ENCODE results near the gene SSBP3. TPM values are rescaled to one million over a fixed set of nuclear protein-coding genes. Genes with fewer than 3 reads are reported as not detected.

Gene SSBP3
- total RNA-seq, 4 donors from 2014 or later = 32.8 to 63.4 (median 47.4) TPM

DNA sequence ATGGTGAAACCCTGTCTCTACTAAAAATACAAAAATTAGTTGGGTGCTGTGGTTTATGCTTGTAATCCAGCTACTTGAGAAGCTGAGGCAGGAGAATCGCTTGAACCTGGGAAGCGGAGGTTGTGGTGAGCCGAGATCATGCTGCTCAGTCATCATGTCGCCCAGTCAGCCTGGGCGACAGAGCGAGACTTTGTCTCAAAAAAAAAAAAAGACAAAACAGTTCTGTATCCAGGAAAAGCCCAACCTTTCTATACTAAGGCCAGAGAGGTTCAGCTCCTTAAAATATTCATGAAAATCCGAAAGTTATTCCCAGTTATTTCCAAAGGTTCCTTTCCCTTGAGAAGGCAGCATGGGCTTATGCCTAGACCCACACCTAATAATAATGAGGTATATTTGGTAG, 202.0 kb downstream of the SSBP3 start:
- Histone ChIP-seq H3K9me3 (no peaks in the 10 kb centered on the region), H3K4me1 (peaks cover 12 to 28% (median 24%) of the 10 kb centered on the region in 4 donors), H3K4me3 (no peak overlapping the region), H3K27me3 (no peaks in the 10 kb centered on the region), H3K36me3 (peaks cover 15 to 67% (median 51%) of the 10 kb centered on the region in 4 donors), H3K27ac (replicated peaks in 1 of 4) (no peak overlapping the region)
- intact Hi-C loops (cut with DNase I) = loop anchor here (5.0 kb wide), 2 partner anchors 203 to 283 kb away; partner anchors contain the start of gene SSBP3
- TF ChIP-seq, protein P1, sequence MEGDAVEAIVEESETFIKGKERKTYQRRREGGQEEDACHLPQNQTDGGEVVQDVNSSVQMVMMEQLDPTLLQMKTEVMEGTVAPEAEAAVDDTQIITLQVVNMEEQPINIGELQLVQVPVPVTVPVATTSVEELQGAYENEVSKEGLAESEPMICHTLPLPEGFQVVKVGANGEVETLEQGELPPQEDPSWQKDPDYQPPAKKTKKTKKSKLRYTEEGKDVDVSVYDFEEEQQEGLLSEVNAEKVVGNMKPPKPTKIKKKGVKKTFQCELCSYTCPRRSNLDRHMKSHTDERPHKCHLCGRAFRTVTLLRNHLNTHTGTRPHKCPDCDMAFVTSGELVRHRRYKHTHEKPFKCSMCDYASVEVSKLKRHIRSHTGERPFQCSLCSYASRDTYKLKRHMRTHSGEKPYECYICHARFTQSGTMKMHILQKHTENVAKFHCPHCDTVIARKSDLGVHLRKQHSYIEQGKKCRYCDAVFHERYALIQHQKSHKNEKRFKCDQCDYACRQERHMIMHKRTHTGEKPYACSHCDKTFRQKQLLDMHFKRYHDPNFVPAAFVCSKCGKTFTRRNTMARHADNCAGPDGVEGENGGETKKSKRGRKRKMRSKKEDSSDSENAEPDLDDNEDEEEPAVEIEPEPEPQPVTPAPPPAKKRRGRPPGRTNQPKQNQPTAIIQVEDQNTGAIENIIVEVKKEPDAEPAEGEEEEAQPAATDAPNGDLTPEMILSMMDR (IDR thresholded peaks at IDR 0.05) = no peak
- TF ChIP-seq EP300 (IDR thresholded peaks at IDR 0.05) = no peak
- TF ChIP-seq POLR2A (IDR thresholded peaks at IDR 0.05; ENCODE audit: low read depth) = no peak
- no peak for TF ChIP-seq POLR2AphosphoS5 (IDR thresholded peaks at IDR 0.05)
- 68% methylated on average over 7 of the region's 7 CpGs for WGBS
- DNase-seq (ENCODE audit: extremely low spot score) = no peak

DNA sequence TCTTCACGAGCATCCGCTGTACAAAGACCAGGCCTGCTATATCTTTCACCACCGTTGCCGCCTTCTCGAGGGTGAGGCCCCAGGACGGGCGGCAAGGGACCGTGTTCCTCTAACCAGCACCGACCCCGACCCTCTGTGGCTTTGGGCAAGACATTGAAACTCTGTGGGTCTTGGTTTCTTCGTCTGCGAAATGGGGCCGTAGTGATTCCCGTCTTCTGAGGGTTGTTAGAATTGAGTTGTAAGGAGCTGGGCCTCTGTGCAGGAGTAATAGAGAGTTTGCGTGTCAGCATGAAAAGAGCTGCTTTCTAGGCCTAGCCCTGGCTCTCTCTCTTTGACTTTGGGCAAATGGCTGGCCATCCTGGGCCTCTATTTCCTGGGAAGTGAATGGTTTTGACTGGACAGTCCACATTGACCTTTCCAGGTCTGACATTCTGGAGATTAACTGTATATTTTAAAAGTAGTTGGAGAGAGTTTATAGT, 205.6 kb downstream of the SSBP3 start:
- no peak for DNase-seq (ENCODE audit: extremely low spot score)
- intact Hi-C loops (cut with DNase I) = loop anchor here (5.0 kb wide), 2 partner anchors 207 to 287 kb away; partner anchors contain the start of gene SSBP3
- Histone ChIP-seq H3K27ac (replicated peaks in 1 of 4) (peak overlapping the region; percentile 81 to 85 (median 81)), H3K36me3 (peaks cover 6 to 39% (median 25%) of the 10 kb centered on the region in 4 donors), H3K9me3 (no peaks in the 10 kb centered on the region), H3K27me3 (no peaks in the 10 kb centered on the region), H3K4me3 (peak overlapping the region; percentile 78 to 86 (median 84)), H3K4me1 (peaks cover 14 to 33% (median 29%) of the 10 kb centered on the region in 4 donors)
- no peak for TF ChIP-seq POLR2AphosphoS5 (IDR thresholded peaks at IDR 0.05)
- TF ChIP-seq EP300 (IDR thresholded peaks at IDR 0.05) = no peak
- no peak for TF ChIP-seq POLR2A (IDR thresholded peaks at IDR 0.05; ENCODE audit: low read depth)
- TF ChIP-seq, protein P1 (IDR thresholded peaks at IDR 0.05) = no peak
- WGBS = 5% methylated on average over 11 of the region's 15 CpGs

DNA sequence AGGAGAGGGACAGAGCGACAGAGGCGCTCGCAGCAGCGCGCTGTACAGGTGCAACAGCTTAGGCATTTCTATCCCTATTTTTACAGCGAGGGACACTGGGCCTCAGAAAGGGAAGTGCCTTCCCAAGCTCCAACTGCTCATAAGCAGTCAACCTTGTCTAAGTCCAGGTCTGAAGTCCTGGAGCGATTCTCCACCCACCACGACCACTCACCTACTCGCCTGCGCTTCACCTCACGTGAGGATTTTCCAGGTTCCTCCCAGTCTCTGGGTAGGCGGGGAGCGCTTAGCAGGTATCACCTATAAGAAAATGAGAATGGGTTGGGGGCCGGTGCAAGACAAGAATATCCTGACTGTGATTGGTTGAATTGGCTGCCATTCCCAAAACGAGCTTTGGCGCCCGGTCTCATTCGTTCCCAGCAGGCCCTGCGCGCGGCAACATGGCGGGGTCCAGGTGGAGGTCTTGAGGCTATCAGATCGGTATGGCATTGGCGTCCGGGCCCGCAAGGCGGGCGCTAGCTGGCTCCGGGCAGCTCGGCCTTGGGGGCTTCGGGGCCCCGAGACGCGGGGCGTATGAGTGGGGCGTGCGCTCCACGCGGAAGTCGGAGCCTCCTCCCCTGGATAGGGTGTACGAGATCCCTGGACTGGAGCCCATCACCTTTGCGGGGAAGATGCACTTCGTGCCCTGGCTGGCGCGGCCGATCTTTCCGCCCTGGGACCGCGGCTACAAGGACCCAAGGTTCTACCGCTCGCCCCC, 206.3 kb downstream of the SSBP3 start, which contains the start of the genes CYB5RL and MRPL37:
Gene CYB5RL, minus strand, starts transcription at position 266 of the 754 bp plus-strand sequence. CDS start 4,414 bp downstream, outside the sequence.
Gene MRPL37, plus strand, starts transcription at position 403 of the 754 bp plus-strand sequence. Its CDS starts 77 bp downstream, at position 480.
- Histone ChIP-seq H3K9me3 (no peaks in the 10 kb centered on the region), H3K4me3 (peak within 1 kb of the TSS; percentile 78 to 86 (median 84)), H3K27me3 (no peaks in the 10 kb centered on the region), H3K27ac (replicated peaks in 1 of 4) (peak within 1 kb of the TSS; percentile 81 to 85 (median 81)), H3K4me1 (peaks cover 14 to 33% (median 29%) of the 10 kb centered on the region in 4 donors), H3K36me3 (peaks cover 0 to 39% (median 25%) of the 10 kb centered on the region in 4 donors)
- peak; percentile 80 to 87 for TF ChIP-seq POLR2AphosphoS5 (IDR thresholded peaks at IDR 0.05)
- TF ChIP-seq EP300 (IDR thresholded peaks at IDR 0.05) = no peak
- peak; percentile 98 for DNase-seq (ENCODE audit: extremely low spot score)
- WGBS = under 1% methylated on average over 41 of the region's 51 CpGs
- intact Hi-C loops (cut with DNase I) = loop anchor here (5.0 kb wide), 2 partner anchors 207 to 287 kb away; partner anchors contain the start of gene SSBP3

DNA sequence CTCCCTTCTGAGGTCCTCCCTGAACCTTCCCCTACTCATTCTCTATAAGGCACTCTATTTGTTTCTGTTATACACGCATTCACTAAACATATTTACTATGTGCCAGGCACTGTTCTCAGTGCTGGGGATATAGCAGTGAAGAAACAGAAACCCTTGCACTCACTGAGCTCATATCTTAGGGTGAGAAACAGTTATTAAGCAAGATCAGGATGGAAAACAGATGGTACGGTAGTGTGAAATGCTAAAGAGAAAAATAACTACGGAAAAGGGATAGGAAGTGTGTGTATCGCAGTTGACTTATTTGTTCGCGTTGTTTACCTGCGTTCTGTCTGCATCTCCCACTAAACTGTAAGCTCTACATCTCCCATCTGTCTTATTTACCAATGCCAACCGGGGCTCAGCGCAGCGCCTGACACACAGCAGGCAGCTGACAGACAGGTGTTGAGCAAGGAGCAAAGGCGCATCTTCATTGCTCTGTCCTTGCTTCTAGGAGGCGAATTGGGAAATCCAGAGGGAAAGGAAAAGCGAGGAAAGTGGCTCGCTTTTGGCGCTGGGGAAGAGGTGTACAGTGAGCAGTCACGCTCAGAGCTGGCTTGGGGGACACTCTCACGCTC, 206.9 kb downstream of the SSBP3 start:
- Histone ChIP-seq H3K27me3 (no peaks in the 10 kb centered on the region), H3K36me3 (peaks cover 4 to 39% (median 25%) of the 10 kb centered on the region in 4 donors), H3K9me3 (no peaks in the 10 kb centered on the region), H3K4me1 (peaks cover 14 to 33% (median 29%) of the 10 kb centered on the region in 4 donors), H3K27ac (replicated peaks in 1 of 4) (peak overlapping the region; percentile 81 to 85 (median 81)), H3K4me3 (peak overlapping the region; percentile 78 to 86 (median 84))
- TF ChIP-seq, protein P1 (IDR thresholded peaks at IDR 0.05) = no peak
- TF ChIP-seq EP300 (IDR thresholded peaks at IDR 0.05) (no peak), POLR2AphosphoS5 (IDR thresholded peaks at IDR 0.05) (no peak), POLR2A (IDR thresholded peaks at IDR 0.05; ENCODE audit: low read depth) (no peak)
- DNase-seq (ENCODE audit: extremely low spot score) = no peak
- 19% methylated on average over 16 of the region's 17 CpGs for WGBS
- intact Hi-C loops (cut with DNase I) = no loop called here
